Measurements from ENCODE around the gene RPS6KB2. TPM values are rescaled to one million over a fixed set of nuclear protein-coding genes. Genes with fewer than 3 reads are reported as not detected.

RPS6KB2 gene
- total and polyA plus RNA-seq, 9 of the 15 experiments (the other 6 are each of a cell fraction or from before 2014, with no cell fraction given) = 0.42 to 122 (median 82.6) TPM

DNA sequence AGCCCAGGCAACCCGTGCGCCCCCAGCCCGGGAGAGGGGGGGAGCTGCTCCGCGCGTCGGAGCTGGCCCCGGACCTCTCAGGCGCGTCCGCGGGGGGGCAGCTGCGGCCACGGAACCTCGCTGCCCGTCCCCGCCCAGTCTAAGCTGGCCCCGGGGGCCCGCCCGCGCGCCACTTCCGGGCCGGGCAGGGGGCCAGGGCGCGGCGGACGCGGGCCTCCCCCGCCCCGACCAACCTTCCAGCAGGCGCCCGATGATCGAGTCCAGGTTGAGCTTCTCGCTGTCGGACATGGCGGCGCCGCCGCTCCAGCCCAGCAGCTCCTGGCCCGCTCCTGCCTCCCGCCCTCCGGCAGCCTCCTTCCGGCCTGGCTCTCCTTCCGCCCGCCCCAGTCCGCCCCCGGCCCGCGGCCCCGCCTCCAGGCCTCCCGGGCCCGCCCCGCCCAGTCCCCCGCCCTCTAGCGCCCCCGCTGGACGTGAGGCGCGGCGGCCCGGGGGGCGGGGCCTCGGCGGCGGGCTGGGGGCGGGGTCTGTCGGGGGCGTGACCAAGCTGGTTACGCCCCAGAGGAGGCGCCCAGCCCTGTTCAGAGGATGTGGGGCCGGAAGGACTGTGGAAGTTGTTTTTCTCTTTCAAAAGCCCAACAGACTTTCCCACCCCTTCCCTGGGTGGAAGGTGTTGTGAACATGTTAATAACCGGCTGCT, 26.7 kb upstream of the RPS6KB2 start, which contains the start of gene PPP1CA (continued):
- TF ChIP-seq SMAD3 (CRISPR knock-in tag; conservative IDR thresholded peaks at IDR 0.05) (no peak), ZNF717 (CRISPR knock-in tag; IDR thresholded peaks at IDR 0.05) (no peak), TRIM28 (IDR thresholded peaks at IDR 0.05) (no peak; the same call in 1 of the 2 replicates), ZNF408 (CRISPR knock-in tag; IDR thresholded peaks at IDR 0.05; ENCODE audit: low read depth) (no peak), ZNF140 (CRISPR knock-in tag; IDR thresholded peaks at IDR 0.05) (no peak), SMC3 (conservative IDR thresholded peaks at IDR 0.05; ENCODE audit: insufficient read depth, low read depth, low read length) (0 out of 2 replicates have a peak, but pooled peaks have one; percentile 31), ZNF165 (CRISPR knock-in tag; IDR thresholded peaks at IDR 0.05; ENCODE audit: borderline replicate concordance) (no peak), PRMT5 (CRISPR knock-in tag; IDR thresholded peaks at IDR 0.05) (no peak), YBX1 (IDR thresholded peaks at IDR 0.05) (no peak), KLF6 (CRISPR knock-in tag; IDR thresholded peaks at IDR 0.05; ENCODE audit: borderline replicate concordance) (peak; percentile 34; the same call in 1 of the 2 replicates), DACH1 (IDR thresholded peaks at IDR 0.05; ENCODE audit: partially characterized antibody) (no peak), TFAM (CRISPR knock-in tag; conservative IDR thresholded peaks at IDR 0.05) (no peak), LARP7 (IDR thresholded peaks at IDR 0.05) (no peak)
- TF ChIP-seq, protein P1, sequence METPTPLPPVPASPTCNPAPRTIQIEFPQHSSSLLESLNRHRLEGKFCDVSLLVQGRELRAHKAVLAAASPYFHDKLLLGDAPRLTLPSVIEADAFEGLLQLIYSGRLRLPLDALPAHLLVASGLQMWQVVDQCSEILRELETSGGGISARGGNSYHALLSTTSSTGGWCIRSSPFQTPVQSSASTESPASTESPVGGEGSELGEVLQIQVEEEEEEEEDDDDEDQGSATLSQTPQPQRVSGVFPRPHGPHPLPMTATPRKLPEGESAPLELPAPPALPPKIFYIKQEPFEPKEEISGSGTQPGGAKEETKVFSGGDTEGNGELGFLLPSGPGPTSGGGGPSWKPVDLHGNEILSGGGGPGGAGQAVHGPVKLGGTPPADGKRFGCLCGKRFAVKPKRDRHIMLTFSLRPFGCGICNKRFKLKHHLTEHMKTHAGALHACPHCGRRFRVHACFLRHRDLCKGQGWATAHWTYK (CRISPR knock-in tag; IDR thresholded peaks at IDR 0.05) = peak; percentile 52; the same call in 1 of the 2 replicates
- TF ChIP-seq, protein P2, sequence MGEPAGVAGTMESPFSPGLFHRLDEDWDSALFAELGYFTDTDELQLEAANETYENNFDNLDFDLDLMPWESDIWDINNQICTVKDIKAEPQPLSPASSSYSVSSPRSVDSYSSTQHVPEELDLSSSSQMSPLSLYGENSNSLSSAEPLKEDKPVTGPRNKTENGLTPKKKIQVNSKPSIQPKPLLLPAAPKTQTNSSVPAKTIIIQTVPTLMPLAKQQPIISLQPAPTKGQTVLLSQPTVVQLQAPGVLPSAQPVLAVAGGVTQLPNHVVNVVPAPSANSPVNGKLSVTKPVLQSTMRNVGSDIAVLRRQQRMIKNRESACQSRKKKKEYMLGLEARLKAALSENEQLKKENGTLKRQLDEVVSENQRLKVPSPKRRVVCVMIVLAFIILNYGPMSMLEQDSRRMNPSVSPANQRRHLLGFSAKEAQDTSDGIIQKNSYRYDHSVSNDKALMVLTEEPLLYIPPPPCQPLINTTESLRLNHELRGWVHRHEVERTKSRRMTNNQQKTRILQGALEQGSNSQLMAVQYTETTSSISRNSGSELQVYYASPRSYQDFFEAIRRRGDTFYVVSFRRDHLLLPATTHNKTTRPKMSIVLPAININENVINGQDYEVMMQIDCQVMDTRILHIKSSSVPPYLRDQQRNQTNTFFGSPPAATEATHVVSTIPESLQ (CRISPR knock-in tag; IDR thresholded peaks at IDR 0.05) = no peak
- TF ChIP-seq, protein P3, sequence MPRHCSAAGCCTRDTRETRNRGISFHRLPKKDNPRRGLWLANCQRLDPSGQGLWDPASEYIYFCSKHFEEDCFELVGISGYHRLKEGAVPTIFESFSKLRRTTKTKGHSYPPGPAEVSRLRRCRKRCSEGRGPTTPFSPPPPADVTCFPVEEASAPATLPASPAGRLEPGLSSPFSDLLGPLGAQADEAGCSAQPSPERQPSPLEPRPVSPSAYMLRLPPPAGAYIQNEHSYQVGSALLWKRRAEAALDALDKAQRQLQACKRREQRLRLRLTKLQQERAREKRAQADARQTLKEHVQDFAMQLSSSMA (CRISPR knock-in tag; IDR thresholded peaks at IDR 0.05) = no peak
- TF ChIP-seq, protein P4, sequence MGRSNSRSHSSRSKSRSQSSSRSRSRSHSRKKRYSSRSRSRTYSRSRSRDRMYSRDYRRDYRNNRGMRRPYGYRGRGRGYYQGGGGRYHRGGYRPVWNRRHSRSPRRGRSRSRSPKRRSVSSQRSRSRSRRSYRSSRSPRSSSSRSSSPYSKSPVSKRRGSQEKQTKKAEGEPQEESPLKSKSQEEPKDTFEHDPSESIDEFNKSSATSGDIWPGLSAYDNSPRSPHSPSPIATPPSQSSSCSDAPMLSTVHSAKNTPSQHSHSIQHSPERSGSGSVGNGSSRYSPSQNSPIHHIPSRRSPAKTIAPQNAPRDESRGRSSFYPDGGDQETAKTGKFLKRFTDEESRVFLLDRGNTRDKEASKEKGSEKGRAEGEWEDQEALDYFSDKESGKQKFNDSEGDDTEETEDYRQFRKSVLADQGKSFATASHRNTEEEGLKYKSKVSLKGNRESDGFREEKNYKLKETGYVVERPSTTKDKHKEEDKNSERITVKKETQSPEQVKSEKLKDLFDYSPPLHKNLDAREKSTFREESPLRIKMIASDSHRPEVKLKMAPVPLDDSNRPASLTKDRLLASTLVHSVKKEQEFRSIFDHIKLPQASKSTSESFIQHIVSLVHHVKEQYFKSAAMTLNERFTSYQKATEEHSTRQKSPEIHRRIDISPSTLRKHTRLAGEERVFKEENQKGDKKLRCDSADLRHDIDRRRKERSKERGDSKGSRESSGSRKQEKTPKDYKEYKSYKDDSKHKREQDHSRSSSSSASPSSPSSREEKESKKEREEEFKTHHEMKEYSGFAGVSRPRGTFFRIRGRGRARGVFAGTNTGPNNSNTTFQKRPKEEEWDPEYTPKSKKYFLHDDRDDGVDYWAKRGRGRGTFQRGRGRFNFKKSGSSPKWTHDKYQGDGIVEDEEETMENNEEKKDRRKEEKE (IDR thresholded peaks at IDR 0.05; ENCODE audit: borderline replicate concordance in 1 of 2, control insufficient read depth in 1 of 2, low read depth in 2 of 2, low read length in 1 of 2) = no peak
- TF ChIP-seq, protein P5, sequence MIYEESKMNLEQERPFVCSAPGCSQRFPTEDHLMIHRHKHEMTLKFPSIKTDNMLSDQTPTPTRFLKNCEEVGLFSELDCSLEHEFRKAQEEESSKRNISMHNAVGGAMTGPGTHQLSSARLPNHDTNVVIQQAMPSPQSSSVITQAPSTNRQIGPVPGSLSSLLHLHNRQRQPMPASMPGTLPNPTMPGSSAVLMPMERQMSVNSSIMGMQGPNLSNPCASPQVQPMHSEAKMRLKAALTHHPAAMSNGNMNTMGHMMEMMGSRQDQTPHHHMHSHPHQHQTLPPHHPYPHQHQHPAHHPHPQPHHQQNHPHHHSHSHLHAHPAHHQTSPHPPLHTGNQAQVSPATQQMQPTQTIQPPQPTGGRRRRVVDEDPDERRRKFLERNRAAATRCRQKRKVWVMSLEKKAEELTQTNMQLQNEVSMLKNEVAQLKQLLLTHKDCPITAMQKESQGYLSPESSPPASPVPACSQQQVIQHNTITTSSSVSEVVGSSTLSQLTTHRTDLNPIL (CRISPR knock-in tag; IDR thresholded peaks at IDR 0.05) = no peak

All from K562 (cell line).